Activated T-cell treated with anti-CD3 and anti-CD28 coated beads, Interleukin-2, amount 50 U/mL, for 4 hours (primary cell): ENCODE measurements around the gene NTMT1. TPM values are rescaled to one million over a fixed set of nuclear protein-coding genes. Genes with fewer than 3 reads are reported as not detected.
"Not testable (repeated sequence)": the region's sequence is repeated elsewhere in the genome, so short reads cannot be mapped to it uniquely, and the experiment has no call there.

Experiments
- ATAC-seq, 2 donors: fragments of 200-7000 bp; cut with Tn5 transposase; one replicate each; pipeline ENCODE4 v1.10.0; 2021
- DNase-seq: peaks from one replicate; pipeline ENCODE4 v3.0.0-alpha.2; 2020
- H3K27me3 Mint-ChIP-seq: one replicate; pipeline ENCODE4 v1.8.0; 2021; ENCODE audit warnings: low read depth, mixed read lengths
- H3K36me3 Mint-ChIP-seq: one replicate; pipeline ENCODE4 v1.8.0; 2022; ENCODE audit warnings: mixed read lengths; ENCODE audit not compliant: insufficient read depth
- H3K4me1 Mint-ChIP-seq: one replicate; pipeline ENCODE4 v1.8.0; 2021; ENCODE audit warnings: low read depth, mixed read lengths
- H3K4me3 Mint-ChIP-seq: one replicate; pipeline ENCODE4 v1.8.0; 2021; ENCODE audit warnings: mild to moderate bottlenecking, moderate library complexity, mixed read lengths
- H3K9me3 Mint-ChIP-seq: one replicate; pipeline ENCODE4 v1.8.0; 2021; ENCODE audit warnings: mixed read lengths
- total RNA-seq, 3 donors: library from RNA; stranded (reverse); gene quantifications; one replicate each; pipeline ENCODE4 v1.2.1, GENCODE V29; 2021

The NTMT1 gene
- total RNA-seq, 3 donors from 2014 or later: 93.4 to 111 (median 96.6) TPM

GRCh38 chr9:129661029-129661428, 35.1 kb downstream of the NTMT1 start:
- Mint-ChIP-seq H3K27me3 (peaks cover 7% of the 10 kb centered on the region), H3K36me3 (no peaks in the 10 kb centered on the region), H3K4me3 (no peak overlapping the region), H3K4me1 (peaks cover 4% of the 10 kb centered on the region), H3K9me3 (no peaks in the 10 kb centered on the region)
- DNase-seq (no peak), ATAC-seq (no peak)

DNA sequence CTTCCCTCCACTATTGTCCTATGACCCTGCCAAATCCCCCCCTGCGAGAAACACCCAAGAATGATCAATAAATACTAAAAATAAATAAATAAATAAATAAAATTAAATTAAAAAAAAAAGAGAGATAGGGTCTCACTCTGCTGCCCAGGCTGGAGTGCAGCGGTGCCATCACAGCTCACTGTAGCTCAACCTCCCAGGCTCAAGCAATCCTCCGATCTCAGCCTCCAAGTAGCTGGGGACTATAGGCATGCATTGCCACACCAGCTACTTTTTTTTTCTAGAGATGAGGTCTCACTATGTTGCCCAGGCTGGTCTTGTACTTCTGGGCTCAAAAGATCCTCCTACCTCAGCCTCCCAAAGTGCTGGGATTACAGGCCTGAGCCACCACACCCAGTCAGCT, 36.3 kb downstream of the NTMT1 start:
- H3K27me3 Mint-ChIP-seq, H3K36me3 Mint-ChIP-seq, H3K4me3 Mint-ChIP-seq, H3K9me3 Mint-ChIP-seq, ATAC-seq, DNase-seq, H3K4me1 Mint-ChIP-seq: not testable (repeated sequence)

DNA sequence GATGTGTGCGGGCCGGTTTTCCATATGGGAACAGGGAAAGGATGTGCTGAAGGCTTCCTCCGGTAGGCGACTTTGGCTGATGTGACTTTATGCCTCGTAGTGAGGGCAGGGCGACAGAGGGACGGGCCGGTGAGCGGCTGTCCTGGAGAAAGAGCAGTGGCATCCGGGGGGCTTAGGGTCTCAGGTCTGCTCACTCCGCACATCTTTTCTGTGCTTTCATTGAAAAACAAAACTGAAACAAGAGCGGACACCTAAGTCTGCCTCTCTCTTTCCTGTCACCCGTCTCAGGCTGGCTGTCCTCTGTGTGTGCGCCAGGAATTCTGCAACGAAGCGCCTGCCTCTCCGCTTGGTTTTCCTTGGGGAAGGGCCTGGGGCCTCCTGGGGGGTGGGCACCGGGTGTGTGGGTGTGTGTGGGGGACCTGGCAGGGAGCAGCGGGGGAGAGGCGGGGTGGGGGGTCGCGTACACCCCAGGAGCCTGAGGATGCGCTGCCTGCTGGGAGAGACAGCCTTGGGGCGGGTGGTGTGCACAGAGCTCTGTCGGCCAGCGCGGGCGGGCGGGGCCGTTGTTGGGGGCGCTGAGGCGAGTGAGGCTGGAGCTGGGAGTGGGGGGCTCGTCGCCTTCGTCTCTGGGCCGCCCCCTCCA, 38.9 kb downstream of the NTMT1 start:
- Mint-ChIP-seq H3K9me3 (no peaks in the 10 kb centered on the region), H3K27me3 (peaks cover 18% of the 10 kb centered on the region), H3K4me1 (peaks cover 4% of the 10 kb centered on the region), H3K36me3 (no peaks in the 10 kb centered on the region), H3K4me3 (peak overlapping the region; percentile 61)
- DNase-seq (no peak), ATAC-seq (peak; percentile 63 to 65)

GRCh38 chr9:129665389-129665775, 39.4 kb downstream of the NTMT1 start, which contains the start of gene PRRX2:
Gene PRRX2, plus strand, starts transcription at chr9:129665647. Its CDS starts 221 bp downstream, at chr9:129665868.
- ATAC-seq (peak; percentile 79 to 80), DNase-seq (peak; percentile 20)
- Mint-ChIP-seq H3K4me3 (peak within 1 kb of the TSS; percentile 61), H3K27me3 (peaks cover 21% of the 10 kb centered on the region), H3K4me1 (peaks cover 4% of the 10 kb centered on the region), H3K9me3 (no peaks in the 10 kb centered on the region), H3K36me3 (no peaks in the 10 kb centered on the region)

GRCh38 chr9:129665814-129666520, 40.0 kb downstream of the NTMT1 start:
- H3K4me3 Mint-ChIP-seq: peak overlapping the region; percentile 60
- DNase-seq (no peak), ATAC-seq (peak; percentile 41 to 48)

GRCh38 chr9:129666575-129666974, 40.6 kb downstream of the NTMT1 start:
- peaks cover 21% of the 10 kb centered on the region for H3K27me3 Mint-ChIP-seq
- no peak for DNase-seq
- peaks cover 4% of the 10 kb centered on the region for H3K4me1 Mint-ChIP-seq
- H3K36me3 Mint-ChIP-seq: no peaks in the 10 kb centered on the region
- no peak overlapping the region for H3K4me3 Mint-ChIP-seq
- no peaks in the 10 kb centered on the region for H3K9me3 Mint-ChIP-seq
- ATAC-seq: no peak

More at GRCh38 chr9:129665814-129666520, 40.0 kb downstream of the NTMT1 start:
- Mint-ChIP-seq H3K36me3 (no peaks in the 10 kb centered on the region), H3K9me3 (no peaks in the 10 kb centered on the region), H3K27me3 (peaks cover 21% of the 10 kb centered on the region), H3K4me1 (peaks cover 4% of the 10 kb centered on the region)

GRCh38 chr9:129667378-129667777, 41.4 kb downstream of the NTMT1 start:
- Mint-ChIP-seq H3K4me1 (peaks cover 4% of the 10 kb centered on the region), H3K9me3 (no peaks in the 10 kb centered on the region), H3K36me3 (no peaks in the 10 kb centered on the region), H3K27me3 (peaks cover 21% of the 10 kb centered on the region), H3K4me3 (no peak overlapping the region)
- no peak for ATAC-seq
- DNase-seq: no peak

GRCh38 chr9:129667850-129668249, 41.9 kb downstream of the NTMT1 start:
- Mint-ChIP-seq H3K27me3 (peaks cover 21% of the 10 kb centered on the region), H3K4me3 (no peak overlapping the region), H3K4me1 (peaks cover 4% of the 10 kb centered on the region), H3K36me3 (no peaks in the 10 kb centered on the region), H3K9me3 (no peaks in the 10 kb centered on the region)
- no peak for ATAC-seq
- no peak for DNase-seq

GRCh38 chr9:129669141-129669718, 43.3 kb downstream of the NTMT1 start:
- DNase-seq (no peak), ATAC-seq (no peak)
- peaks cover 4% of the 10 kb centered on the region for H3K4me1 Mint-ChIP-seq
- no peaks in the 10 kb centered on the region for H3K9me3 Mint-ChIP-seq
- no peaks in the 10 kb centered on the region for H3K36me3 Mint-ChIP-seq
- no peak overlapping the region for H3K4me3 Mint-ChIP-seq
- H3K27me3 Mint-ChIP-seq: peaks cover 22% of the 10 kb centered on the region

GRCh38 chr9:129669946-129670345, 44.0 kb downstream of the NTMT1 start:
- DNase-seq: no peak
- no peaks in the 10 kb centered on the region for H3K36me3 Mint-ChIP-seq
- H3K4me3 Mint-ChIP-seq: no peak overlapping the region
- peaks cover 1% of the 10 kb centered on the region for H3K4me1 Mint-ChIP-seq
- no peaks in the 10 kb centered on the region for H3K9me3 Mint-ChIP-seq
- ATAC-seq: no peak
- H3K27me3 Mint-ChIP-seq: peaks cover 19% of the 10 kb centered on the region

GRCh38 chr9:129671065-129671464, 45.1 kb downstream of the NTMT1 start:
- no peaks in the 10 kb centered on the region for H3K9me3 Mint-ChIP-seq
- no peaks in the 10 kb centered on the region for H3K36me3 Mint-ChIP-seq
- no peaks in the 10 kb centered on the region for H3K4me1 Mint-ChIP-seq
- peaks cover 17% of the 10 kb centered on the region for H3K27me3 Mint-ChIP-seq
- H3K4me3 Mint-ChIP-seq: no peak overlapping the region
- DNase-seq (no peak), ATAC-seq (no peak)

DNA sequence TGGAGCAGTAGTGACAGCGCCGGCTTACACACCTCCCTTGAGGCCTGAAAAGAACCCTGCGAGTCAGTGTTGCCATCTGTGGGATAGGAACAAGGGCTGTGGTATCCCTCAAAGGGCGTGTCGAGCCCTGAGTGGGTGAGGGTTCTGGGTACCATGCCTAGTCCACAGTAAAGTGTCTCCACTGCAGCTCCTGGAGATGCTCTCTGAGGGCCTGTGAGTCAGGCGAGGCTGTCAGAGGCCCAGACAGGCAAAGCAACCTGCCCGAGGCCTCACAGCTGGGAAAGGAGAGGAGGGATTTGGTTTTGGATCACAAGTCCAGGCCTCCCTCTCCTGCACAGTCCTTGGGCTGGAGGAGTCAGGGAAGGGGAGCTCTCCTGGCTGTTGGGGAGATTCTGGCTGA, 45.6 kb downstream of the NTMT1 start:
- no peak overlapping the region for H3K4me3 Mint-ChIP-seq

DNA sequence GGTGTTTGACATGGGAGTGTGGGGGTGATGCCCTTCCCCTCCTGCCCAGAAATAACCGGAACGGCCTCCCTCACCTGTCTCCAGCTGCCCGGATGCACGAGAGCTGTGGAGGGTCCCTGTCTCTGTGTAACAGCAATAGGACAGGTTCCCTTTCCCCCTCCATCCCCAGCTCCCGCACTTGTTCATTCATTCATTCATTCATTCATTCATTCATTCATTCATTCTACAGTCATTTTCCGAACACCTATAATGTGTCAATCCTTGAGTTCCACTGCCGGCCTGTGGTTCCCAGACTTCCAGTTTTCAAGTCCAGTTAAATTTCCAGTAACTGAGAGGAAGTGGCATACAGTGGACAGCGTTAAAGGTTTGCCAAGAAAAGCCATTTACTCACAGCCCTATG, 46.7 kb downstream of the NTMT1 start:
- no peak for DNase-seq
- H3K36me3 Mint-ChIP-seq: no peaks in the 10 kb centered on the region

More for the DNA sequence above, 45.6 kb downstream of the NTMT1 start:
- H3K36me3 Mint-ChIP-seq: no peaks in the 10 kb centered on the region
- H3K27me3 Mint-ChIP-seq: peaks cover 17% of the 10 kb centered on the region
- no peaks in the 10 kb centered on the region for H3K4me1 Mint-ChIP-seq
- DNase-seq: no peak
- peak in 1 of 2 donors; percentile 60 for ATAC-seq
- H3K9me3 Mint-ChIP-seq: no peaks in the 10 kb centered on the region

DNA sequence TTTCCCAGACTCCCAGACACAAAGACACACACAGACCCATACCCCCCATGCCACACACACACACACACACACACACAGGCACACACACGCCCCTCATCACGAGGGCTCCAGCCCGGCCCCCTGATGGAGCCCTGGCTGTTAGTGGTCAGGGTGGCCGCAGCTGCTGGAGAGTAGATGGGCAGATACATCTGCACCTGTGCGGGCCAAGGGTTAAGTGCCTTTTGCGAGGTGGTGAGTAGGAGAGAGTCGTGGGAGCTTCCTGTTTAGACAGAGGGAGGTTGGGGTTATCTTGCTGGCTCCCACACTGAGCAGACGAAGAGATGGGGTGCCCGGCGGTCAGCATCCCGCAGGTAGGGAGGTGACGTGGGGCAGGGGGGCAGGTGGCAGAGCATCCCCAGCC, 47.6 kb downstream of the NTMT1 start:
- DNase-seq (no peak), ATAC-seq (no peak)
- Mint-ChIP-seq H3K27me3 (peaks cover 17% of the 10 kb centered on the region), H3K4me1 (no peaks in the 10 kb centered on the region), H3K4me3 (no peak overlapping the region), H3K36me3 (no peaks in the 10 kb centered on the region), H3K9me3 (no peaks in the 10 kb centered on the region)

More for the DNA sequence above, 46.7 kb downstream of the NTMT1 start:
- no peak overlapping the region for H3K4me3 Mint-ChIP-seq
- no peaks in the 10 kb centered on the region for H3K4me1 Mint-ChIP-seq
- H3K27me3 Mint-ChIP-seq: peaks cover 14% of the 10 kb centered on the region
- ATAC-seq: no peak
- H3K9me3 Mint-ChIP-seq: no peaks in the 10 kb centered on the region

DNA sequence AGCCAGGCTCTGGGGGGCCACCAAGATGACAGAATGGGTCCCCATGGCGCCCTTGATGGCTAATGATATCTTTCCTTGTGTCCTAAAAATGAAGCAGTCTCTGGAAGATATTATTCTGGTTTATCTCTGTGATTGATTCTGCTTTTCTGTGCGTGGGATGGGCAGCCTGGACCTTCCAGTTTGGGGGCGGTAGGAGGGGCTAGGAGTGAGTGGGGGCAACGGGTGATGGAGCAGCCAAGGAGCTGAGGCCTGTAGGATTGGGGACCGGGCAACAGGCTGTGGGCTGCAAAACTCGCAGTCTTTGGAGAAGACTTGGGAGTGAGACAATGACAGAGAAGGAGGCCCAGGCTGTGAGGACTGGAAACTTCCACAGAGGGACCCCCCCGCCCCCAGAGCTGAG, 48.3 kb downstream of the NTMT1 start:
- ATAC-seq: no peak
- Mint-ChIP-seq H3K4me3 (no peak overlapping the region), H3K27me3 (peaks cover 23% of the 10 kb centered on the region), H3K36me3 (no peaks in the 10 kb centered on the region), H3K9me3 (no peaks in the 10 kb centered on the region), H3K4me1 (no peaks in the 10 kb centered on the region)
- DNase-seq: no peak
